ENCODE results near the gene STARD13. TPM values are rescaled to one million over a fixed set of nuclear protein-coding genes. Genes with fewer than 3 reads are reported as not detected.

The STARD13 gene
- total RNA-seq, 1 donor from 2014 or later: 8.9 TPM

GRCh38 chr13:33292712-33293111, 7.2 kb upstream of the STARD13 start:
- H3K4me3 ChIP-seq (ENCODE audit: low read depth, low read length): no peak overlapping the region
- TF ChIP-seq CTCF (conservative IDR thresholded peaks at IDR 0.05; ENCODE audit: low read depth, low read length): no peak
- no peak for DNase-seq (ENCODE audit: low read depth)

GRCh38 chr13:33290421-33290965, 4.9 kb upstream of the STARD13 start:
- DNase-seq (ENCODE audit: low read depth): no peak
- no peak overlapping the region for H3K4me3 ChIP-seq (ENCODE audit: low read depth, low read length)
- TF ChIP-seq CTCF (conservative IDR thresholded peaks at IDR 0.05; ENCODE audit: low read depth, low read length): no peak

- TF ChIP-seq CTCF (conservative IDR thresholded peaks at IDR 0.05; ENCODE audit: low read depth, low read length): no peak
- no peak overlapping the region for H3K4me3 ChIP-seq (ENCODE audit: low read depth, low read length)
- DNase-seq (ENCODE audit: low read depth): no peak
Observed at GRCh38 chr13:33289966-33290365, 4.4 kb upstream of the STARD13 start.

- no peak for TF ChIP-seq CTCF (conservative IDR thresholded peaks at IDR 0.05; ENCODE audit: low read depth, low read length)
- no peak for DNase-seq (ENCODE audit: low read depth)
- H3K4me3 ChIP-seq (ENCODE audit: low read depth, low read length): no peak overlapping the region
Observed at GRCh38 chr13:33287142-33287882, 1.8 kb upstream of the STARD13 start.

GRCh38 chr13:33286128-33286527, 573 bp upstream of the STARD13 start:
- no peak for DNase-seq (ENCODE audit: low read depth)
- no peak for TF ChIP-seq CTCF (conservative IDR thresholded peaks at IDR 0.05; ENCODE audit: low read depth, low read length)
- H3K4me3 ChIP-seq (ENCODE audit: low read depth, low read length): peak overlapping the region; percentile 78

GRCh38 chr13:33284916-33285315, 639 bp downstream of the STARD13 start:
- H3K4me3 ChIP-seq (ENCODE audit: low read depth, low read length): peak overlapping the region; percentile 78
- no peak for TF ChIP-seq CTCF (conservative IDR thresholded peaks at IDR 0.05; ENCODE audit: low read depth, low read length)
- DNase-seq (ENCODE audit: low read depth): no peak

GRCh38 chr13:33284031-33284430, 1.5 kb downstream of the STARD13 start:
- peak overlapping the region; percentile 78 for H3K4me3 ChIP-seq (ENCODE audit: low read depth, low read length)
- DNase-seq (ENCODE audit: low read depth): no peak
- no peak for TF ChIP-seq CTCF (conservative IDR thresholded peaks at IDR 0.05; ENCODE audit: low read depth, low read length)

Data from epithelial cell of proximal tubule (primary cell).